HG02642 (cell line): Measurements from ENCODE around the gene ZNF205.
"Not testable (repeated sequence)": the region's sequence is repeated elsewhere in the genome, so short reads cannot be mapped to it uniquely, and the experiment has no call there.

Experiments
- ATAC-seq: cut with Tn5 transposase; IDR thresholded peaks from one replicate; pipeline ENCODE4 v1.9.1; 2021; ENCODE audit warnings: mild to moderate bottlenecking; ENCODE audit not compliant: unreplicated experiment, poor library complexity

Gene ZNF205

DNA sequence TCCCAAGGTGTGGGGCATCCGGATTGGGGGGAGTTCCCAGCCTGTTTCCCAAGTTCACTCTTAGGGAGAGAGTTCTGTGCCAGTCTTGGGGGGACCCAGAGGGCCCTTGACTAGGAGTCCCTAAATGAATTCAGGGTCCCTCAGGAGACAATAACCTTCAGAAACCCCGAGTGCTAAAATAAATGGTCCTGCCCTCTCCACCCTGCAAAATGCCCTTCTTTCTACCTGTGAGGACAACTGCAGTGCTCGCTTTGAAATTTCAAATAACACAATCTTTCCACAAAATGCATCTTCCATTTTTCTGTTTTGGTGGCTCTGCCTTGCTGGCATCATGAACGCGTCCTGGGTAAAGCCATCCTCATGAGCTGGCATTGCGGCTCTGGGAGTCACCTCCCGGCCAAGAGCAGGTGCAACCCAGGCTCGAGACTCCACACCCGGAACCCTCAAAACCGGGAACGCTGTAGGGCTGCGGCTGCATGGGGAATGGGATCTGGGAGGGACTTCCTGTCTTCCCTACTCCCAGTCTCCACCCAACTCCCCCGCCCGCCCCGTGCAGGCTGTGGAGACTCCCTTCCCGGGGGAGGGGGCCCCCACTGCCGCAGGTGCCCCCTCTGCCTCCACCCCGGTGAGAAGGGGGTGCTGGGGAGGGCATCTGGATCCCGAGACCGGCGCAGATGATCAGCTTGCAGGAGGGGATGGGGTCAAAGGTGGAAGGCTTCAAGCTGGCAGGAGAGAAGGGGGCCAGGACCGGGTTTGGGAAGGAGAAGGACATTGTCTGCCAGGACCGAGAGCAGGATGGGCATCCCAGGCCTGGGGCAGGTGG, at the start of gene ZNF205:
Gene ZNF205 (plus strand): TSS at position 529 of the 823 bp plus-strand sequence. CDS start 845 bp downstream, outside the sequence.
- ATAC-seq = no peak

DNA sequence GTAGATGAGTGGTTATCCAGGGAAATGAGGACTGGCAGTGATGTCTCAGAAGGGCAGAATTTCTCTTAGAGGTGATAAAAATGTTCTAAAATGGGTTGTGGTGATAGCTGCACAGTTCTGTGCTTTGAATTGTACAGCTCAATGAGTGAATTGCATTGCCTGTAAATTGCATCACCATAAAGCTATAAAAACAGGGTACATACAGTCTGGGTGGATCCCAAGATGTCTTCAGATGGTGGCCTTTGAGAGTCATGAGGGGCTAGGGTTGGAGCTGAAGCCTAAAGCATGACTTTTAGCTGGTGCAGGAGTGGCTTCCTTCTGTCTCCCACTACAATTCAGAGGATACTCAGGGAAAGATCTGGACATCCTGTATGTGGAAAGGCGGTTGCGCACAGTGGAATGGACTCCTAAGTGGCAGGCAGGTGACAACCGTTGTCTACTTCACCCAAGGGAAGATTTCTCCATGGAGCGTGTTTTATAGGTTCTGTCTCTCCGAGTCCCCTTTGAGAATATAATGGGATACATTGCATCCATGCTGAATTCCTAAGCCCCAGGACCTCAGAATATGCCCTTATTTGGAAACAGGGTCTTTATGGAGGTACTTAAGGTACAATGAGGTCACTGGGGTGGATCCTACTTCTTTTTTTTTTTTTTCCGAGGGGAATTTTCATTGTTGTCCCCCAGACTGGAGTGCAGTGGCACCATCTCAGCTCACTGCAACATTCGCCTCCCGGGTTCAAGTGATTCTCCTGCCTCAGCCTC, 48.6 kb upstream of the ZNF205 start:
- ATAC-seq = no peak

DNA sequence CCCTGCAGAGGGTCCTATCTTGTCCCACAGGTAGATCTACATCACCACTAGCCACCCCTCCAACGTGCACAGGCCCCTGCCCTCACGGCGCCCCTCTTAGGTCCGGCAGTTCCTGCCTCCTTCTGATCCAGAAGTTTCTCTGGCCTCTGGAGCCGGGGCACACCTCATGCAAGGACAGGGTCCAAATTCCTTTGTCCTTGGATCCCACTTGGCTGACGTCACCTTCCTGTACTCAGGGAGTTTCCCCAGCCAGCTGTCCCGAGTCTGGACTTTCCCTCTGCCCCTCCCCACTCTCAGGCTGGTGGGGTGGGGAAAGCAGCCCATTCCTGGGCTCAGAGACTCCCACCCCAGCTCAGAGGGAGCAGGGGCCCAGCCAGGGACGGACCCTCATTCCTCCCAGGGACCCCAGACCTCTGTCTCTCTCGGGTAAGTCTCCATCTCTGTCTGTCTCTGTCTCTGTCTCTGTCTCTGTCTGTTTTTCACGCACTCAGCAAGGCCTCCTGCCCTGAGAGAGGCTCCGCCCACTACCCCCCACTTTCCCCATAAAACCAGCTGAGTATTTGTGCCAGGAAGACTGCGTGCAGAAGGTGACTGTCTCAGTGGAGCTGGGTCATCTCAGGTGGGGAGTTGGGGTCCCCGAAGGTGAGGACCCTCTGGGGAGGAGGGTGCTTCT, 47.2 kb upstream of the ZNF205 start, which contains the start of gene IL32:
Gene IL32 (plus strand): TSS at position 572 of the 673 bp plus-strand sequence. CDS start 172 bp downstream, outside the sequence.
- no peak for ATAC-seq

DNA sequence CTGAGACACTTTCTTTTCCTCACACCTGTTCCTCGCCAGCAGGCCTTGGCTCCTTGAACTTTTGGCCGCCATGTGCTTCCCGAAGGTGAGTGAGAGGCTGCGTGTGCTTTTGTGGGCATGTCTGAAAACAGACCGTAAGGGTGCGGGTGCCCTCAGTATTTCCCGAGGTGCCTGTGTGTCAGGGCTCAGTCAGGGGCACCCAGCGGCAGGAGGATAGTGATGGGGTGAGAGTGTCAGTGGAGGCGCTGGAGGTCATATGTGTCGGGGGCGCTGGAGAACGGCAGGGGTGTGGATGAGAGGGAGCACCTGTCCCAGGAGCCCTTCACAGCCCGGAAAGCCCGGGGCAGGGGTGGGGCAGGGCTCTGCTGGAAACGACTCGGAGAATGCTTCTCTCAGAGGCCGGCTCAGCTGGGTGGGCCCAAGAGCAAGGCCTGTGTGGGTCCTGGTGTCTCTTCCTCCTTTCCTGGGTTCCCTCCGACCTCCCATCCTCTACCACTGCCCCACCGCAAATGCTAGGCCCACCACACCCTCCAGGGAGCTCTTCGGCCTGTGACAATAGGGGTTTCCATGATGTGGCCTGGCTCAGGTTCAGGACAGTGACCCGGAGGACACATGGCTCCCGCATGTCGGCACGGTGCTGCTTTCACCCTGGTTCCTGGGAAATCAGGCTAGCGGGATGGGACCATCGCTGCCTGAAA, 46.5 kb upstream of the ZNF205 start:
- ATAC-seq = no peak

DNA sequence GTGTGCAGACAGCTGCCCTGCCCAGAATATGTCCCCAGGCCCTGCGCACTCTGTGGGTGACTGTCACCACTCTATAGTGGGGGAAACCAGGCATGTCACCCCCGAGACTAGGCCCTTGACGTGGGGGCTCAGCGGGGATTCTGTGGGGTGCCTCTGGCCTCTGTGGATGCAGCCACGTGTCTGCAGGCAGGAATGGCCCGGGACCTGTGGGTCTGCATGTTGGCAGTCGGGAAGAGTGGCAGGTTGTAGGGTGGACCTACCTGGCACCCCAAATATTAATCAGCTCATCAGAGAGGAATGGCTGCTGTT, 46.0 kb upstream of the ZNF205 start:
- no peak for ATAC-seq

DNA sequence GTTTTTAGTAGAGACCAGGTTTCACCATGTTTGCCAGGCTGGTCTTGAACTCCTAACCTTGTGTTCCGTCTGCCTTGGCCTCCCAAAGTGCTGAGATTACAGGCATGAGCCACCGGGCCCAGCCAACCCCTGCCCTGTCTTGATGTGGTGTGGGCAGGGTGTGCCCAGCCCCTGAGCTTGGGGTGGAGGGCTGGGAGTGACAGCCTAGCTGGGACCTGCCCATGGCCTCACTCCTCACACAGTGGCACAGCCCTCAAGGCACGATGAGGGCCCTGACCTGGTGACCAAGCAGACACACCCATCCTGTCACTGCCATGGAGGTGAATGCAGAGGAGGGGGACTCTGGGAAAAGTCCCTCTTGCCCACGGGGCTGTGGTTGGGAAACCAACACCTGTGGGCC, 43.9 kb upstream of the ZNF205 start:
- ATAC-seq = no peak

DNA sequence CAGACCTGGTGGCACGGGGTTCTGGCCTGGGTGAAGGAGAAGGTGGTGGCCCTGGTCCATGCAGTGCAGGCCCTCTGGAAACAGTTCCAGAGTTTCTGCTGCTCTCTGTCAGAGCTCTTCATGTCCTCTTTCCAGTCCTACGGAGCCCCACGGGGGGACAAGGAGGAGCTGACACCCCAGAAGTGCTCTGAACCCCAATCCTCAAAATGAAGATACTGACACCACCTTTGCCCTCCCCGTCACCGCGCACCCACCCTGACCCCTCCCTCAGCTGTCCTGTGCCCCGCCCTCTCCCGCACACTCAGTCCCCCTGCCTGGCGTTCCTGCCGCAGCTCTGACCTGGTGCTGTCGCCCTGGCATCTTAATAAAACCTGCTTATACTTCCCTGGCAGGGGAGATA, 43.2 kb upstream of the ZNF205 start:
- ATAC-seq = not testable (repeated sequence)

DNA sequence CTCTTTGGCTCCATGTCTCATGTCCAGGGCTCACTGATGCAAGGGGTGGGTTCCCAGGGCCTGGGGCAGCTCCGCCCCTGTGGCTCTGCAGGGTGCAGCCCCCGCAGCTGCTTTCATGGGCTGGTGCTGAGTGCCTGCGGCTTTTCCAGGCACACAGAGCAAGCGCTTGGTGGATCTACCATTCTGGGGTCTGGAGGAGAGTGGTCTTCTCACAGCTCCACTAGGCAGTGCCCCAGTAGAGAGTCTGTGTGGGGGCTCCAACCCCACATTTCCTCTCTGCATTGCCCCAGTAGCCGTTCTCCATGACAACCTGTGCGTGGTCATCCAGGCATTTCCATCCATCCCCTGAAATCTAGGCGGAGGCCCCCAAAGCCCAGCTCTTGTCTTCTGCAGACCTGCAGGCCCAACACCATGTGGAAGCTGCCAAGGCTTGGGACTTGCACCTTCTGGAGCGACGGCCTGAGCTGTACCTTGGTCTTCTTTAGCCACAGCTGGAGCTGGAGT, 41.7 kb upstream of the ZNF205 start:
- no peak for ATAC-seq

DNA sequence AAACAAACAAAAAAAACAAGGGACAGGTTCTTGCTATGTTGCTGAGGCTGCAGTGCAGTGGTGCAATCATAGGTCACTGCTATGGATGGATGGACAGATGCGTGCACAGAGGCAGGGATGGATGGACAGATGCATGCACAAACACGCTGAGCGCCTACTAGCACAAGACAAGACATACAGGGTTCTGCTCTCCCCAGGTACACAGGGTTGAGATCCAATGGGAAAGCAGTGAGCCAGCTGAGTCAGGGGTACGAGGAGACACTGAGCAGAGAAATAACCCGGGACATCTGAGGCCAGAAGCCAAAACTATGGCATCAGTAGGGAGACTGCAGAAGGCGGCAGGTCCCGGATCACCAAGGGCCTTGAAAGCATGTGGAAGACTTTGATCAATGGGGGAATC, 40.7 kb upstream of the ZNF205 start:
- ATAC-seq = no peak

DNA sequence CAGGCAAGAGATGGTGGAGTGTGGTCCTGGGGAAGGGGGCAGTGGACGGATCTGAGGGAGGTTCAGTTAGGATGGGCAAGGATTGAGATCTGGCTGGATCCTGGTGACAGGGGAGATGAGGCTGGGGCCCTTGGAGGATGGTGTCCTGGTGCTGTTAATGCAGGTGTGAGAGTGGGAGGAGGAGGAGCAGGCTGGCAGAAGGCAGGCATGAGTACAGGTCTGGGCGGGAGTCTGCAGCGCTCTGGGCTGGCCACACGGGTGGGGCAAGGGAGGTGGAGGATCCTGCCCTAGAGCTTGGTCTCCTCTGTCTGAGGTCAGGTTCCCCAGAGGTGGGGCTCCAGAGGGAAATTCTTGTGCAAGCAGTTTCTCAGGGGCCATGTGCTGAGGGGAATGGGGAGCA, 40.2 kb upstream of the ZNF205 start:
- not testable (repeated sequence) for ATAC-seq

DNA sequence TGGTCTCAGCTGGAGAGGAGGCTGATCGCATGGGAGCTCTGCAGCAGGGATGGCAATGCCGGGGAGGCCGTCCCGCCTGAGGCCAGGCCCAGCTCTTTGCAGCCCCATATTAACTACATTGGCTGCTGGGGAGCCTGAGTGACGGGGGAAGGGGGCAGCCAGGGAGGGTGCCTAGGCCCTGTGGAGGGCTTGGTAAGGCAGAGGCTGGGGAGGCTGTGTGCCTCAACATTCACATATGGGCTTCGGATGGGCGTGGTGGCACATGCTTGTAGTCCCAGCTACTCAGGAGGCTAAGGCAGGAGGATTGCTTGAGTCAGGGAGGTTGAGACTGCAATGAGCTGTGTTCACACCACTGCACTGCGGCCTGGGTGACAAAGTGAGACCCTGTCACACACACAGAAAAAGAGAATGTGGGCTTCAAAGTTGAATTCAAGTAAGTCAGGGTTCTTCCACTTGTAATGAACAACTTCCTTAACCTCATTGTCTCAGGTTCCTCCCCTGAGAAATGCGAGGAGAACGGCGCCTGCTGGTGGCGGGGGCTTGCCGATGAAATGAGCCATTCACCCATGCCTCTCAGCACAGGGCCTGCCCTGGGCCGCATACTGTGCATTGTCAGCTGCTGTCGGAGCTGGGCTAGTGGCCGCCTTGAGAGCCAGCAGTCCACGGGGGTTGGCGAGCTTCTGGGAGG, 39.7 kb upstream of the ZNF205 start:
- not testable (repeated sequence) for ATAC-seq

DNA sequence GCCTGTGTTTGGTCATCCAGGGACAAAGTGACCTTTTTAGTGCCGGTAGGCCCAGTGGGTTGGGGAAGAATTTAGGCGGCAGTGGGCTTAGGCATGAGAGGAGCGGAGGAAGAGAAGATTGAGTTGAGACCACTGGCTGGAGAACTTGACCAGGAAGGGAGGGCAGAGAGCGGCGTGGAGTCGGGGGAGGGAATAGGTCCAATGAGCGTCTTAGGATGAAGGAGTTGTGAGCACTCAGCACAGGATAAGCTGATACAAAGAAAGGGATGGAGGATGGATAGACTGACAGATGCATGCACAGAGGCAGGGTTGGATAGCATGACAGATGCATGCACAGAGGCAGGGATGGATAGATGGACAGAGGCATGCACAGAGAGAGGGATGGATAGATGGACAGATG, 38.9 kb upstream of the ZNF205 start:
- no peak for ATAC-seq

DNA sequence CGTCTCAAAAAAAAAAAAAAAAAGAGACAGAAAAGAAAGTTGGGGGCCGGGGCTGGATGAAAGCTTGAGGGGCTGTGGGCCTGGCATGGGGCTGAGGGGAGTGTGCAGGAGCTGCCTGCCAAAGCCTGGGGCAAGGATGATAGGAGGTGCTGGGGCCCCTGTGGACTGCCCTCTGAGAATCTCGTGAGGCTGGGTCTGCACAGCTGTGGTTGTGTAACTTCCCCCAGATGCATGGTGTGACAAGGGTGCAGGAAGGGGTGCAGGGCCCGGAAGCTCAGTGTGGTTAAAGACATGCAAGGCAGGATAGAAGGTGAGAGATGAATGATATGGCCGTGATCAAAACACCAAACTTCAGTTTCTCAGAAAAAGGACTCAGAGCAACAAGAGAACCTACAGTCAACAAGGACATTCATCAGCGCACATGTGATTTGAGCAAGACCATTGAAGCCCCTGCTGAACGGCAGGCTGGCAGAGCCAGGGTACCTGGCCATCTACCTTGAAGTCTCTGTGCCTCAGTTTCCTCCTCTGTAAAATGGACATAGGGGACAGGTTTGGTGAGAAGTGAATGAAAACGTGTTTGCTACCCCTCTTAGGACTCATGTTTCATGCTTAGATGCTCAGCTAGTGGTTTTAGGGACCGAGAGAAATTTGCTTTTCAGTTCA, 37.4 kb upstream of the ZNF205 start:
- ATAC-seq = peak; percentile 51

DNA sequence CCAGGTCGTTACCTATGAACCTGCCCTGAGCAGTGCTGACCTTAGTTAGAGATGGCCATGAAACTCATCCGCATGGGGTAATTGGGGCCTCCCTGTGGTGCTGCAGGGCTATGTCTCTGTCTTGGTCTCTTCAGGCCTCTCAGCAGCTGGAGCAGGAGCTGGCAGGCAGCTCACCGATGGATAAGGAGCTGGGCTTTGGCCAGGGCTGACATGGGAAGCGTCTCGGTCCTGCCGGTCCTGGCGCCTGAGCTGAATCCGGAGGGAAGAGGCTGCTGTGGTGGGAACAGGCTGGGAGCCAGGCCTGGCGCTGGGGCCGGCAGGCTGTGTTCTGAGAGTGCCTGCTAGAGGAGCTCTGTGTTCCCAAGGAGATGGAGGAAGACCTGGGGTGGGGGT, 36.9 kb upstream of the ZNF205 start:
- no peak for ATAC-seq

DNA sequence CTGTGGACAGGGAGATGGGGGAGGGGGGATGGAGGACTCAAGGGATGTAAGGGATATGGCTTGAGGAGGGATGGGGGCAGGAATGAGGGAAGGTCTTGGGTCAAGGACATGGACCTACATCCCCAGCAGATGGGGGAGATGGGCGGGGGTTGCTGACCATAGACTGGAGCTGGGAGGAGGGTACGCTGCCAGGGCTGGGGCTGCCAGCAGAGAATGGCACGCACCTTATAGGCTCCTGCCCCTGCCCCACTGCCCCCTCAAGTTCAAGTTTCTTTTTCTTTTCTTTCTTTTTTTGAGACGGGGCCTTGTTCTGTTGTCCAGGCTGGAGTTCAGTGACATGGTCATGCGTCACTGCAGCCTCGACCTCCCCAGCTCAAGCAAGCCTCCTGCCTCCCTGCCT, 36.4 kb upstream of the ZNF205 start:
- not testable (repeated sequence) for ATAC-seq

DNA sequence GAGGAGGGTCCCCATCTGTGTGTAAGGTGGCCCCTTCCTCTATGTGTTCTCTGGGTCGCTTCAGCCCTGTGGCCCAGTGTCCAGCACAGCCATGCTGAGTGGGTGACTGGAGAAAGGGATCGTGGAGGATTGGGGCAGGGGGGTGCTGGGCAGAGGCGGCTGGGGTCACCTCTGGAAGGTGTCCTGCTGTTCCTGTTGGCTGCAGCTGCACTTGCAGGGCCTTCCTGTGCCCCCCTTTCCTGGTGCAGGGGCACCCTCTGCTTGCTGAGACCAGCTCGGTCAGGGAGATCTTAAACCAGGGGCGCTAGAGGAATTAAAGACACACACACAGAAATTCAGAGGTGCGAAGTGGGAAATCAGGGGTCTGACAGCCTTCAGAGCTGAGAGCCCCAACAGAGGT, 35.8 kb upstream of the ZNF205 start:
- no peak for ATAC-seq

DNA sequence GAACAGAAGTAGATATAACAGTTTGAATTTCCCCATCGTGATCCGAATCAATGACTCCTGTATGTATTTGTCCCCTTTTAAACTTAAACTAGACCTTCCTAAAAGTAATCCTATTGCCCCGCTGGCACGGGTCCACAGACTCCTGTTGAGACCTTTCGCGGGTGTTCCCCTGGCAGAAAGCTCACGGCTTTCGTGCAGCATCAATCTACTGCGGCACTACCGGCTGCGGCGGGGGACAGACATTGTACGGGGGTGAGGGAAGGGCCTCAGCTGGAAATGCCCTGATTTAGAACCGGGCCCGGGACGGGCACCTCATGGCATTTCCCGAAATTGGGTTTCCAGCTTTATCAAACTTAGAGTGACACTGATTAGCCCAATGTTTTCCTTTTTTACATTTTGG, 32.4 kb upstream of the ZNF205 start:
- ATAC-seq = no peak

DNA sequence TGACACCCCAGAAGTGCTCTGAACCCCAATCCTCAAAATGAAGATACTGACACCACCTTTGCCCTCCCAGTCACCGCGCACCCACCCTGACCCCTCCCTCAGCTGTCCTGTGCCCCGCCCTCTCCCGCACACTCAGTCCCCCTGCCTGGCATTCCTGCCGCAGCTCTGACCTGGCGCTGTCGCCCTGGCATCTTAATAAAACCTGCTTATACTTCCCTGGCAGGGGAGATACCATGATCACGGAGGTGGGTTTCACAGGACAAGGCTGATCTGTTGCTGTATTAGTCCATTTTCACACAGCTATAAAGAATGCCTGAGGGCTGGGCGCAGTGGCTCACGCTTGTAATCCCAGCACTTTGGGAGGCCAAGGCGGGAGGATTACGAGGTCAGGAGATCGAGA, 30.4 kb upstream of the ZNF205 start:
- ATAC-seq = not testable (repeated sequence)

DNA sequence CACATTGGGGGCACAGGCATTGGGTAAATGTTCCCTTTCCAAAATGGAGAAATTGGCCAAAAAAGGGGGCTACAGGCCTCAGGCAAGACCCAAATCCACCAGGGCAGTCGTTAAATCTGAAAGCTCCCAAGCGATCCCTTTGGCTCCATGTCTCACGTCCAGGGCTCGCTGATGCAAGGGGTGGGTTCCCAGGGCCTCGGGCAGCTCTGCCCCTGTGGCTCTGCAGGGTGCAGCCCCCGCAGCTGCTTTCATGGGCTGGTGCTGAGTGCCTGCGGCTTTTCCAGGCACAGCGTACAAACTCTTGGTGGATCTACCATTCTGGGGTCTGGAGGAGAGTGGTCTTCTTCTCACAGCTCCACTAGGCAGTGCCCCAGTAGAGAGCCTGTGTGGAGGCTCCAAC, 29.0 kb upstream of the ZNF205 start:
- not testable (repeated sequence) for ATAC-seq
